HG03025 (cell line): Measurements from ENCODE around the gene CXADR.
A peak's percentile ranks its signal among the peaks of the same experiment; 100 is the strongest.
"Not testable (repeated sequence)": the region's sequence is repeated elsewhere in the genome, so short reads cannot be mapped to it uniquely, and the experiment has no call there.

Experiments used
- ATAC-seq: cut with Tn5 transposase; IDR thresholded peaks from one replicate; pipeline ENCODE4 v1.9.1; 2021; ENCODE audit warnings: mild to moderate bottlenecking, moderate library complexity; ENCODE audit not compliant: unreplicated experiment, low FRiP score

CXADR gene

DNA sequence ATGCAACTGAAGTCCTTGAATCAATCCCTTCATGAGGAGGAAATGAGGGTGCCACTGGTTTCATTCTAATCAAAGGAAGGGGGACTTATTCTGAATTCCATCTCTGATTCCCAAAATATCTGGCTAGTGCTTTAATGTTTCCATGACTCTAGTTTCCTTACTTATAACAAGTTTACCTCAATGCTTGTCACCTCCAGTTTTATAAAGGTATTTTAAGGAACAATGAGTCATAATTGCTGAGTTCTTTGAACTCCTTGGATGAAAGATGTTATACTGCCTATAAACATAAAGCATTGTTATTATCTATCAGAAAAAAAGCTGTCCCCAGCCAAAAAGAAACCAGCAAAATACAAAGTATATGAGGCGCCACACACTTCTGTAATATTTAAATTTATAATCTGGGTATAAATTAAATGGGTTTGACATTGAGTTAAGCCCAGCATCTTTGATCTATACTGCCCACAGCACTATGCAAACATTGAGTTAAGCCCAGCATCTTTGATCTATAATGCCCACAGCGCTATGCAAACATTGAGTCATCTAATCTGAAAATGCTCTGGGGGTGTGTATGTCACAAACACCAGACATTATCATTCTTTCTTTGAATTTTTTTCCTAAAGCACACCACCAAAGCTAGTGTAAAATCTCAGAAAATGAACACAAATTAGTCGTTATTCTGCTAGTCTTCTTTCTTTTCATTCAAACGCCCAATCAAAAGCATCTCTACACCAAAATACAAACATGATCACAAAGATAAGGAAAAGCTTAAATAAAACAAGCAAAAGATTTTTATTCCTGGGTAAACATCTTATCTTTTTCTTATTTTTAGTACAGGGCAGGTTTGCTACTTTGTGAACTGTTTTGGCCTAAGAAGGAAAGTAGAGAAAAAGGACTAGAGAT is 11.5 kb upstream of the CXADR start:
- ATAC-seq, result no peak

DNA sequence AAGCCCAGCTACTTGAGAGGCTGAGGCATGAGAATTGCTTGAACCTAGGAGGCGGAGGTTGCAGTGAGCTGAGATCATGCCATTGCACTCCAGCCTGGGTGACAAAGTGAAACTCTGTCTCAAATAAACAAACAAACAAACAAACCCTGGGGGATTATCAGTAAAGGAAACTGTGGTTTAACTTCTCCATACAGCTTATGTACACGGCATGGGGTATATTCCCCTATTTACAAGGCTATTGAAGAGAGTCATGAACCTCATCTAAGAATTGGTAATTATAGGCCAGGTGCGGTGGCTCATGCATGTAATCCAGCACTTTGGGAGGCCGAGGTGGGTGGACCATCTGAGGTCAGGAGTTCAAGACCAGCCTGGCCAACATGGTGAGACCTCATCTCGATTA is 9.9 kb upstream of the CXADR start:
- not testable (repeated sequence) for ATAC-seq

DNA sequence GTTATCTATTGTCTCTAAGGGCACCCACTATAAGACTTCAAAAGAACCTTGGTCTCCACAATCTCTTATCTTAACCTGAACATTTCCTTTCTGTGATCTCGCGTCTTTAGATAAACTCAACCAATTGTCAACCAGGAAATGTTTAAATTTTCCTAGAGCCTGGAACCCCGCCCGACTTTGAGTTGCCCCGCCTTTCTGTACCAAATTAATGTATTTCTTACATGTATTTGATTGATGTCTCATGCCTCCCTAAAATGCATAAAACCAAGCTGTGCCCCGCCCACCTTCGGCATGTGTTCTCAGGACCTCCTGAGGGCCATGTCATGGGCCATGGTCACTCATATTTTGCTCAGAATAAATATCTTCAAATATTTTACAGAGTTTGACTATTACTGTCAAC is 5.9 kb upstream of the CXADR start:
- ATAC-seq, result no peak

DNA sequence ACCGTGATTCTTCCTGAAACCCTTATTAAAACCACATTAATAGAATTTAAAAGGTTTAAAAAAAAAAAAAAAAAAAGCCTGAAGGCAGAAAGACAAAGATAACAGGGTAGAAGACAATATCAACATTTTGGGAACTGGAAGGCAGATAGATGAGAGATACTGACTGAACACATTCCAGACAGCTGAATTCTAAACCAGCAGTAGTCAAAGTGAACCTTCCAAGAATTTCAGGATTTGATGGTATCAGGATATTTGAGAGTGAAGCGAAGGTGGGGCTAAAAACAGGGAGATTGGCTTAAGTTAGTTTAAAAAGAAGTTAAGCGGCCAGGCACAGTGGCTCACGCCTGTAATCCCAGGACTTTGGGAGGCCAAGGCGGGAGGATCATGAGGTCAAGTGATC is 5.3 kb upstream of the CXADR start:
- no peak for ATAC-seq

DNA sequence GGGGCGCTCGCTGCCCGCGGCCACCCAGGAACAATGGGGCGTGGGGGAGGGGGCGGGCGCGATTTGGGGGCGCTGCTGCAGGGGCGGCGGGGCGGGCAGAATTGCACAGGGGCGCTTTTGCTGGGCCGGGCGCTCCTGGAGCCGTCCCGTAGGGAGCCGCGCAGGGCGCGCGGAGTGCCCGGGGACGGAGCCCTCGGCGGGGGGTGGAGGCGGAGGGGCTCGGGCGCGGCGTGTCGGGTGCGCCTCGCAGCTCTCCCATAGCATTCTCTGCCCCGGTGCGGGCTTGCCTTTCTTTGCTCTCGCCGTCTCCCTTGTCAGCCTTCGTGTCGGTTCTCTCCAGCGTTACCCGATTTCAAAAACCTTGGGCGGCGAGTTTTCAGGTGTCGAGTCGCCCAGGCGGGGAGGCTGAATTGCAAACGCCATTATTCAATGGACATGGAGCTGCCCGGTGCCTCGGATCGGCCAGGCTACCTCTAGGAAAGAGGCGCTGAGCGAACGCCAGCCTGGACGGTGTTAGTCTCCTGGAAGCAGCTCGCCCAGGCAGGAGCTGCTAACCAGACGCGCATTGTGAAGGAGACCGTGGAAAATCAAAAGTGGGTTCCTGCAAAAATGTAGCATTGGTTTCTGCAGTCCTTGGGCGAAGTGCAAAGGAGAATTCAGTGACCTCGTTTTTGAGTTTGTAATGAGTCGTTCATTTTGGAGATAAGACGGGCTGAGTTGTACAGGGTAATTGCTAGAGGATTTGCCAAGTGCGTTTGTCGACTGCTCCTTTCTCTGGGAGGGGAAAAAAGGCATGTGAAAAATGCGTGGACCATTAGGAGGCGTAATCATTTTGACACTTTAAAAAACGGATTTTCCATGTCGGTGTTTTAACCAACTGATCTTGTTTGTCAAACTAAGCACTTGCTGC is 626 bp downstream of the CXADR start:
- ATAC-seq, result peak; percentile 33

DNA sequence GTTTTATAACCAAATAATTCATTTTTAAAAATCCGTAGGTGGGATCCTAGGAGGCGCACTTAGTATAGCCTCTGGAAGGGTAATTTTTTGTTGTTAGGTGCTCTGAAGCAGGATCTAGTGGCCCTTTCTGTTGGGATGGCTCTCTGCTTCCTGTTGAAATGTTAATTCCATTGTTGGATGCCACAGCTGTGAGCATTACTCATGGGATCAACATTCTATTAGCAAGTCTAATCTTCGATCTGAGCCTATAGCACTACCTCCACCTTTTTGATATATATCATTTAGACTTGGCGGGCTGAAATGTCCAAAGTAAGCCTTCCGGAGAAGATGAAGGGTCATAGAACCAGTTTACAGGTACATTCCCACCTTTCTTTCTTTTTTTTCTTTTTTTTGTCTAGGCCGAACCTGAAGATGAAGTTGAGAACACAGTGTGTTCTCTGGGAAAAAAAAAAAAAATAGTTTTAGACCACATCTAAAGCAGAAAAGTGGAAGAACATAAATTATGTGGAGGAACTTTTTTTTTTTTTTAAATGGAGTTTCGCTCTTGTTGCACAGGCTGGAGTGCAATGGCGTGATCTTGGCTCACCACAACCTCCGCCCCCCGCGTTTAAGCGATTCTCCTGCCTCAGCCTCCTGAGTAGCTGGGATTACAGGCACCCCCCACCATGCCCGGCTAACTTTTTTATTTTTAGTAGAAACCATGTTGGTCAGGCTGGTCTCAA is 1.4 kb downstream of the CXADR start:
- ATAC-seq, result no peak

DNA sequence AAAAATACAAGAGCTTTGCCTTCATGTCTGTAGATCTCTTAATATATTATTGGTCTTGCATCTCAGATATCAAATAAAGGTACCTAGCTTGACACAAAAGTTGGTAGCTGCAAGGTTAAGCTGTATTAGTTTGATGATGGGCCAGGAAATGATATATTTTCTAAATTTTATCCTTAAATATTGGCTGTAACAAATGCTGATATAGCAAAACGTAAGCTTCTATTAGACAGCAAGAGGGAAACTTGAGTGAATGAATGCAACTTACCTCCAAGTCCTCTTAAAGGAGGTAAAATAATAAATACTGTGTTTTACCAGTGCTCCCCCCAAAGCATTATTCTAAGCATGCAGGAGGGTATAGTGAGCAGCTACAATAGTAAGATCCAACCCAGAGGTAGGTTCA is 4.2 kb downstream of the CXADR start:
- not testable (repeated sequence) for ATAC-seq

DNA sequence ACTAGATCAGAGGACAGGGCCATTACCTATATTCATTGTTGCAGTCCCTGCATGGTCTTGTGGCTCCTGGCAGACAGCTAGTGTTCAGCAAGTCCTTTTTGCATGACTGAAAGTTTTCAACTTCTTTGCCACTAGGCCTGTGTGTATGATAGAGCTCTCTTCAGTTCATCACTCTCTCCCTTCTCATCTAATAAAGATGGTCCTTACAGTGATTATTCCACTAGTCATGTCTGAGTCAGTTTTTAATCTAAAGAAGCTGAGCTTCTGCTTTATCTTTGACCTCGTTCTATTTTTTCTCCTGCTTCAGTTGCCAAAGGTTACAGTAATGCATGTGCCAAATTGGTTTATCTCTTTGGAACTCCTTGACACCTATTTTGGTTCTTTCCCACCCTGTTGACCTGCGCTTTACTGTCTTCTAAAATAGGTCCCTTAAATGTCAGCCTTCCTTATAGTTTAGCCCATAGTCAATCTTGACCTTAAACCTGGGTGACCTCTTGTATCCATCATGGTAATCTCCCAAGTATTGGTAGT is 6.4 kb downstream of the CXADR start:
- ATAC-seq, result no peak

DNA sequence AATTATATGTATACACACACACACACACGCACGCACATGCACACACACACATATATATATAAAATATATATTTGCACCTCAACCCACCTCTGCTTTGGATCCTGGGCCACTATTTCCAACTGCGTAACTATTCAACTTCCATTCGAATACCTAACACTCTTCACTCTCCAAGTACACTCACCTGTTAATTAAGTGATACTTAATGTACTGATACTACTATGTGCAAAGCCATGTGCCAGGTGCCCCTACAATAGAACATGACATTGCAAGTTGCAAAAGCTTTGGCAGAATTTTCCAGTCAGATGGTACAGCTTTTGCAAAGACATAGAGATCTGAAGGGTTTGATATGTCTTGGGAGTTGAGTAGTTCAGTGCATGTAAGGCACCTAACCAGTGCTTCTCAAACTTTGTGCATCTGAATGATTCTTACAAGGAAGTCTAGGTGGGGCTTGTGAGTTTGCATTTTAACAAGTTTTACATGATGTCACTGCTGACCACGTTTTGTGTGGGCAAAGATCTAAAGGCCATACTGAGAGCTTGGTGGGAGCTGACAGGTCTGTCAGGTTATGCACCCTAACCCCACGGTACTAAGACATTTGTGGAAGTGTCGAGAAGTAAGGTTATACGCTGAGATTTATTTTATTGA is 7.2 kb downstream of the CXADR start:
- ATAC-seq, result no peak

DNA sequence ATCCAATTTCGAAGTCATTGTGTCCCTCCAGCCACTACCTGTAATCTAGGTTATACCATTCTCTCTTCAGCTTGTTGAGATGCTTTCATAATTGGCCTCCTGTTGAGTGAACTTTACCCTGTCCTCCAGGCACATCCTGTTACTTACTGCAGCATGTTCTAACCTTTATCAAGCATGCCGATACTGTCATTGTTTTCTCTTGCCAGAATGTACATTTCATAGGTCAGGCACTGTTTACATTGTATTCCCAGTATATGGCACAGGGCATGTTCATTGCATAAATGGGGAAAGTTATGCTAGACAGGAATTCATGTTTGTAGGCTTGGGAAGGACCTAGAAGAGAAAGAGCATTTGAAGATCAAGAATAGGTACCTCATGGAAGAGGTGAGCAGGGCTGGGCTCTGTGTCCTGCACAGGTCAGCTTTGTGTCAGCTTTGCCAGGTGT is 10.2 kb downstream of the CXADR start:
- ATAC-seq, result no peak

DNA sequence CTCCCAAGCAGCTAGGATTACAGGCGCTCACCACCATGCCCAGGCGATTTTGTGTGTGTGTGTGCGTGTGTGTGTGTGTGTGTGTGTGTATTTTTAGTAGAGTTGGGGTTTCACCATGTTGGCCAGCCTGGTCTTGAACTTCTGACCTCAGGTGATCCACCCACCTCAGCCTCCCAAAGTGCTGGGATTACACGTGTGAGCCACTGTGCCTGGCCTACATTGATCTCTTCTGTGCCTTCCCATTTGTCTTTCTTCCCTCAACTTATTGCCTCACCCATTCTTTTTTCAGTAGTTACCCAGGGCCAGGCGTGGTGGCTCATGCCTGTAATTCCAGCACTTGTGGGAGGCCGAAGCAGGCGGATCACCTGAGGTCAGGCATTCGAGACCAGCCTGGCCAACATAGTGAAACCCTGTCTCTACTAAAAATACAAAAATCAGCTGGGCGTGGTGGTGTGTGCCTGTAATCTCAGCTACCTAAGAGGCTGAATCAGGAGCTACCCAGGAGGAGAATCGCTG is 11.2 kb downstream of the CXADR start:
- ATAC-seq, result not testable (repeated sequence)

DNA sequence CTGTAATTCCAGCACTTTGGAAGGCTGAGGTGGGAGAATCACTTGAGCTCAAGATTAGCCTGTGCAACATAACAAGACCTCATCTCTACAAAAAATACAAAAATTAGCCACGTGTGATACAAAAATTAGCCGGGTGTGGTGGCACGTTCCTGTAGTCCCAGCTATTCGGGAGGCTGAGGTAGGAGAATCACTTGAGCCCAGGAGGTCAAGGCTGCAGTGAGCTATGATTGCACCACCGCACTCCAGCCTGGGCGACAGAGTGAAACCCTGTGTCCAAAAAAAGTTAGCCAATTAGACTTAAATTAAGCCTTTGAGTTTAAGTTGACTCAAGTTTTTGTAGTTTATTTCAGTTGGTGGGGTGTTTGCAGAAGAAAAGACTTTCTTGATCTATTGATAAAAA is 11.8 kb downstream of the CXADR start:
- no peak for ATAC-seq

DNA sequence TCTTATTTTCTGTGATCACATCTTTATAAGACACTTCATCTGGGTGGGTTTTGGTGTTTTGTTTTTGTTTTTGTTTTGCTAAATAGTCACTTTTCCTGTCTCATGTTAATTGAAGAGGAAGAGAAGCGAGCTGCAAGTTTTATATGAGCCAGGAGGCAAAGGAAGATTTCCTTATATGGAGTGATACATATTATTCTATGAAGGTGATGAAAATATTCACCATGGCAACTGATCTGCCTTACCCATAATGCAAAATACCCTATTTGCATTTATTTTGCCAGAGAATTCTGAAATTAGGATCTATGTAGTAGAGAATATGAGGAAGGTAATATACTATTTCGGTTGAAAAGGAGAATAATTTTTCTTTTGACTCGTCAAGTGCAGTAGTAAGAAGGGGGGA is 13.9 kb downstream of the CXADR start:
- ATAC-seq, result no peak

DNA sequence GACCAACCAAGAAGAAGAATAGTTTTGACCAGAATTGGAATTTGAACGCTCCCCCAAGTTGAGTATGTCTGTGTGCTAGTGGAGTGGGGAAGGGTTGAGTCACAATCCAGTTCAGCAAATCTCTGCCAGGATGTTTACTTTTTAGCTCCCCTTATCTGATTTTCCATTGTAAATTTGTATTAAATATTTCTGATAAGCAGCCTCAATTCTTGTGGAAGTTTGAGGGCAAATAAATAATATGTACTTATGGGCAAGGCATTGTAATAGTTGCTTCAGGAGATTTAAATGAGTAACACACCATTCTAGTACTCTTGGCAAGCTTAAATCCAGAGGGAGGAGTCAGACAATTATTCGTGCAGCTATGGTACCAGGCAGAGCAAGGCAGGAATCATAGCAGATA is 14.4 kb downstream of the CXADR start:
- no peak for ATAC-seq

DNA sequence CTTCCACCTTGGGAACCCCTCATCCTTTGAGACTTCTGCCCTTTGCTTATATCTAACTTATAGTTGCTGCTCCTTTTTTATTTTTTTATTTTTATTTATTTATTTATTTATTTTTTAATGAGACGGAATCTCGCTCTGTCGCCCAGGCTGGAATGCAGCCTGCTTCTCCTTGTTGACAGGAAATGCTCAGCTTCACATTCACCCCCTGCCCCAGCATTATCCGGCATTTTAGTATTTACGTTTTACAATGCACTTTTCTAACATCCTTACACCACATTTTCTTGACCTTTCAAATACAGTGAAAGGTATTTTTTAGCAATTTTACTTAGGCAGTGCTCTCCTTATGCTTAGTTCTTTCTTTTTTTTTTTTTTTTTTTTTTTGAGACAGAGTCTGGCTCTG is 14.9 kb downstream of the CXADR start:
- ATAC-seq, result no peak

DNA sequence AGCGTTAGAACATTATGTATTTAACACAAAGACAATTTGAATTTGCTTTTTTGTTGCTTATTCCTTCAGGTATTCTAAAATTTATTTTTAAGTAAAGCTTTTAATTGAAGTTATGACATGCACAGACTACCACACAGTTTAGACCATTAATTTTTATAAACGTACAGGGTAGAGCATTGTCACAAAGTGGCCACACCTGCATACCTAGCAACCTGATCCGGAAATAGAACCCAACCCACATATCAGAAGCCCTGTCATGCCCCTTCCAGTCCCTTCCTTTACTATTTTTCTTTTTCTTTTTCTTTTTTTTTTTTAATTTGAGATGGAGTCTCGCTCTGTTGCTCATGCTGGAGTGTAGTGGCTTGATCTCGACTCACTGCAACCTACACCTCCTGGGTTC is 16.8 kb downstream of the CXADR start:
- no peak for ATAC-seq

DNA sequence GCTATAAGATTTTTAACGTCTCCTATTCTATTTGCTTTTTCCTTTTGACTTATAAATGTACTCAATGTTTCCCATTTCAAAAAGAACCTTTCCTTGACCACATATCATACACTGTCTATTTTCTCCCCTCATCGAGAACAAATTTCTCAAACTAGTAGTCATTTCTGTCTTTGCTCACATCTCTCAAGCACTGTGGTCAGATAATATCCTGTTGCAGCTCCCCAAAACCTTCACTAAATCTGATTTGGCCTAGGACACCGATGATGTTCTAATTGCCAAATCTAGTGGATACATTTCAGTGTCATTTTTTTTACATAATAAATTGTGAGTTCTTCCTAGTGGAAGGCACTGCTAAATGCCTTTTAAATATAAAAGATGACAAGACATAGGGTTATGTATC is 19.4 kb downstream of the CXADR start:
- no peak for ATAC-seq

DNA sequence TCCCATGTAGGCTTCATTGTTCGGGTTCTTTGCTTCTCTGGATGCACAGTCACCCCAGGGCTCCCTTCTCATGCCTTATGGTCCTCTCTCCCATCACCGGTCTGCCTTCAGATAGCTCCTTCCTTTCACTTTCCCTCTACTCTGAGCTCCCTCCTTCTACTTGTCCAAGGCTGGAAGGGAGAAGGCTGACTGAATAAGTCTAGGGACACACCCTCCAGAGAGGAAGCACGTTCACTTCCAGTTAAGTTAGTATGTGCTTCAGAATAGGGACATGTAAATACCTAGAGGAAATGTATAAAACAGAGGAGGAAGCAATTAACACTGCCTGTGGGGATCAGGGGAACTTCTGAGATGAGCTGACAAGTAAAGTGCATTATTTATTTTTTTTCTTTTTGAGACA is 23.5 kb downstream of the CXADR start:
- no peak for ATAC-seq

DNA sequence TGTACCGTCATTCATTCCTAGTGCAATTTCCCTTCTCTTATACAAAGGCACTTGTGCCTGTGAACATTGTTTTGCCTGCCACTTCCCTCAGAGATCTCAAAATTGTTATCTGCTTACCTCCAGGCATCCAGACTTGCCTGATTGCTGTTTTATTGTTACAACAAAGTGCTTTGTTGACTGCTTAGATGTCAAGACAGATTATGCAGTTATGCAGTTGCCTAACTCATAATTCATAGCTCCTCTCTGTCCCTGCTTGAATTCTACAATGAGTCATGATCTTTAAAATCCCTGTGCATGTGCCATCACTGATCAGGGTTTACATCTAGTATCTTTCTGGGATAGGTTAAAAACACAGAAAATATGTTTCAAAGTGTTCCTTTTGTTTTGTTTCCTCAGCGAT is 24.5 kb downstream of the CXADR start:
- ATAC-seq, result no peak

DNA sequence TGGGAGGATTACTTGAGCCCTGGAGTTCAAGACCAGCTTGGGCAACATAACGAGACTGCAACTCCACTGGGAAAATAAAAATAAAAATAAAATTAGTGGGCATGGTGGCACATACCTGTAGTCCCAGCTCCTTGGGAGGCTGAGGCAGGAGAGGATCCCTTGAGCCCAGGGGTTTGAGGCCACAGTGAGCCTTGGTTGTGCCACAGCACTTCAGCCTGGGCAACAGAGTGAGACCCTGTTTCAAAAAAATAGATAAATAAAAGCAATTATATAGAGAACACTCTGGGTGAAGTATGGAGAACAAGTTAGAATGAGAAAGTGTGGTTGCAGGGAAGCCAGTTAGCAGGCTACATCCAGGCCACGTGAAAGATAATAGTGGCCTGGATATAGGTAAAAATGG is 25.7 kb downstream of the CXADR start:
- no peak for ATAC-seq
